SU-DHL-6 (cell line): ENCODE measurements around the gene STEAP1.

Experiments used
- CTCF ChIP-seq: fragments of 200-600 bp; sonication (generic); IDR thresholded peaks from one replicate; pipeline ENCODE4 v1.5.1; 2017; ENCODE audit warnings: antibody characterized with exemption, mild to moderate bottlenecking, low read length, moderate library complexity; ENCODE audit not compliant: insufficient read depth, poor library complexity, severe bottlenecking
- EZH2phosphoT487 ChIP-seq: fragments of 200-600 bp; sonication (generic), shearing (Covaris generic); conservative IDR thresholded peaks from 2 replicates; pipeline ENCODE4 v1.6.1; 2018; ENCODE audit warnings: mild to moderate bottlenecking, antibody characterized with exemption, low read length, moderate library complexity, mixed read lengths

GRCh38 chr7:90188281-90188680 lies 34.0 kb downstream of the STEAP1 start:
- TF ChIP-seq CTCF (no peak), EZH2phosphoT487 (no peak)
